ENCODE results near the gene KDM1B.
A peak's percentile ranks its signal among the peaks of the same experiment; 100 is the strongest.

The KDM1B gene

DNA sequence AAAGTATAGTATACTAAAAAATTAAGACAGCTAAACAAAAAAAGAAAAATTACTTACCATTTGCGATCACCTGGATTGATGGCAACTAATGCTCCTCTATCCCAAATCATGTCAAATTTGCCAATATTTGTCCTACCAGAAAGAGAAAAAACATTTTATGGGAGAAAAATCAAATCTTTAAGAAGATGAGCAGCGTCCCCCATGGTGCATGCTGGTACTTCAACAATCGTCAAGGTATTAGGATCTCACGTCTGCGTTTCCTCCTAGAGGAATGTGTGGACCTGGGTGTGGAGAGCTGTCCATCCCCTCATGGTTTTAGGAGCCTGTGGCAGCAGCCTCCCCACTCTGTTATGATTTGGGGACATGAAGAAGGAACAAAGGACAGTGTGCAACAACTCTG lies 16.3 kb upstream of the KDM1B start:
- TF ChIP-seq ZFX (IDR thresholded peaks at IDR 0.05; ENCODE audit: borderline replicate concordance), result no peak
- TF ChIP-seq, protein P1, sequence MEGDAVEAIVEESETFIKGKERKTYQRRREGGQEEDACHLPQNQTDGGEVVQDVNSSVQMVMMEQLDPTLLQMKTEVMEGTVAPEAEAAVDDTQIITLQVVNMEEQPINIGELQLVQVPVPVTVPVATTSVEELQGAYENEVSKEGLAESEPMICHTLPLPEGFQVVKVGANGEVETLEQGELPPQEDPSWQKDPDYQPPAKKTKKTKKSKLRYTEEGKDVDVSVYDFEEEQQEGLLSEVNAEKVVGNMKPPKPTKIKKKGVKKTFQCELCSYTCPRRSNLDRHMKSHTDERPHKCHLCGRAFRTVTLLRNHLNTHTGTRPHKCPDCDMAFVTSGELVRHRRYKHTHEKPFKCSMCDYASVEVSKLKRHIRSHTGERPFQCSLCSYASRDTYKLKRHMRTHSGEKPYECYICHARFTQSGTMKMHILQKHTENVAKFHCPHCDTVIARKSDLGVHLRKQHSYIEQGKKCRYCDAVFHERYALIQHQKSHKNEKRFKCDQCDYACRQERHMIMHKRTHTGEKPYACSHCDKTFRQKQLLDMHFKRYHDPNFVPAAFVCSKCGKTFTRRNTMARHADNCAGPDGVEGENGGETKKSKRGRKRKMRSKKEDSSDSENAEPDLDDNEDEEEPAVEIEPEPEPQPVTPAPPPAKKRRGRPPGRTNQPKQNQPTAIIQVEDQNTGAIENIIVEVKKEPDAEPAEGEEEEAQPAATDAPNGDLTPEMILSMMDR (IDR thresholded peaks at IDR 0.05), result no peak
- H3K27ac ChIP-seq, result no peak overlapping the region

DNA sequence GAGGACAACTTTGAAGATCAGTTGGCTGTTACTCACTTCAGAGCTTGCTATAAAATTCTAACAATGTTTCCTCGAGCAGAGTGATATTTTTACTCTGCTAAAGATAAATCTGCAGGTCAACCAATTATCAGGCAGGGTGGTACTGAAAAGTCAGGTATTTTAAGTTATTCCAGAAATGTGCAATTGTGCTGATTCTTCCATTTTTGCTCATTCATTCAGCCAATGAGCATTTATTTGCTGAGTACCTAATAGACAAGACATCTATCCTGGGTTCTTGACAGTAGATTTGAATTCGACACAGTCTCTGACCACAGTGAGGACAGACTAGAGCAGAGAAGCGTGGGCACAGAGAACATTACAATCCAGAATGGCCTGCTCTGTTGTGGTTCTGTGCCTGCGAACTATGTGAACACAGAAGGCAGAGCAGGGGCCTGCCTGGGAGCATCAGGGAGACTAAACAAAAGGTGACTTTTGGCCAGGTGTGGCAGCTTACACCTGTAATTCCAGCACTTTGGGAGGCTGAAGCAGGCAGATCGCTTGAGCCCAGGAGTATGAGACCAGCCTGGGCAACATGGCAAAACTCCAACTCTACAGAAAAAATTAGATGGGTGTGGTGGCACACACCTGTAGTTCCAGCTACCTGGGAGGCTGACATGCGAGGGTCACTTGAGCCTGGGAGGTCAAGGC lies 15.1 kb upstream of the KDM1B start:
- no peak overlapping the region for H3K27ac ChIP-seq
- no peak for TF ChIP-seq ZFX (IDR thresholded peaks at IDR 0.05; ENCODE audit: borderline replicate concordance)
- TF ChIP-seq, protein P1 (IDR thresholded peaks at IDR 0.05), result no peak

DNA sequence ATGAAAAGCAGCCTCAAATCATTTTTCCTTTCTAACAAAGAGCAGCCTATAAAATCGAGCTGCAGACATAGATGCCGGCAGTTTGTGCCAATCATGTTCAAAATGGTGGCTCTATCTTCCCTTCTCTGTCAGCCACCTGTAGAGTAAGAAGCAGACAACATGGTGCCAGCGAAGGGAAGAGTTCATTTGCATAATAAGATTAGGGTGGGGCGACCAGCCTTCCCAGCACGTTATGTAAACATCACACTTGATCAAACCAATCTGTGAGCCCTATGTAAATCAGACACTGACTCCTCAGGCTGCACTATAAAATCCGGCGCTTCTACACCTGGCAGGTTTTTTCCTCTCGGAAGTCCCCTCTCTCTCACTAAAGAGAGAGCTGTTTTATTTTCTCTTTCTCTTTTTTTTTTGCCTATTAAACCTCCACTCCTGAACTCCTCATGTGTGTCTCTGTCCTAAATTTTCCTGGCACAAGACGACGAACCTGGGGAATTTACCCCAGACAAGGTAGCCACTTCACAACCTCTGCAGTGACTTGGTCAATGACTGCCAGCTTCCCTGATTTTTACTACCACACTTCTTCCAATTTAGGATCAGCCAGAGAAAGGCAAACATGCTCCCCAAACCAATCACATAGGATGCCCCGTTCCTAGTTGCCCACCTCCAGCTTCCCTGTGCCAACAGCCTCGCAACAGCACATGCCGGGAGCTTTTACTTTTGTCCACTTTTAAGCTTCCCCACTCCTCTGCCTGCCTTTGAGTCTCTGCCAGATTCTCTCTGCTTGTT lies 13.2 kb upstream of the KDM1B start:
- H3K27ac ChIP-seq, result peak overlapping the region; percentile 79

DNA sequence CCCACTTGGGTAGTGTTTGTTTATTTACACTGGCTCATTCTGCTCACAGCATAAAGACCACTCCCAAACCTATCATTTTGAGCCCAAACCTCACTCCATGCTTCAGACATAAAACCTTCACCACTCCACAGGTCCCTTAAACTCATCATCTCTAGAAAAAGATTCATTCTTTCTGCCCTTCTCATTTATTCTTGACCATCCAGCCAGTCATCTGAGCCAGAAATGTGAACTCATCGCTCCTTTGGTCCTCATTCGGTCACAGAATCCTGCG lies 12.7 kb upstream of the KDM1B start:
- no peak for TF ChIP-seq ZFX (IDR thresholded peaks at IDR 0.05; ENCODE audit: borderline replicate concordance)
- TF ChIP-seq, protein P1 (IDR thresholded peaks at IDR 0.05), result no peak

More for the DNA sequence above, 13.2 kb upstream of the KDM1B start:
- TF ChIP-seq ZFX (IDR thresholded peaks at IDR 0.05; ENCODE audit: borderline replicate concordance), result no peak
- TF ChIP-seq, protein P1 (IDR thresholded peaks at IDR 0.05), result no peak

DNA sequence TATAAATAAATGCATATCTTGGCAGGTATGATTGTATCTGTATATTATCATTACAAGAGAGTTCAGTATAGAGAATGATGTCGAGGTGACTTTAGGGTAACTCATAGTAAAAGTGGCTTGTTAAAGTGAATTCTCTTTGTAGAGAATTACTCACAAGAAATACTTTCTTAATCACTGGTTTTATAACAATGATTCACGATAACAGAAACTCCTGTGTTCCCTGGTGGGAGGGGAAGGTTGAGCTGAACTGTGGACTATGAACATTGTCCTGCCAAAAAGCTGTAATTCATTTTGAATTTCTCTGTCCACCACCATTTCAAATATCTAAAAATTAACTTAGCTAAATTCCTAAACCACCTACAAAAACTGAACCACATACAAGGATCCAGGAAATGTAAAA lies 8.1 kb upstream of the KDM1B start:
- H3K27ac ChIP-seq, result no peak overlapping the region

More for the DNA sequence above, 12.7 kb upstream of the KDM1B start:
- peak overlapping the region; percentile 79 for H3K27ac ChIP-seq

DNA sequence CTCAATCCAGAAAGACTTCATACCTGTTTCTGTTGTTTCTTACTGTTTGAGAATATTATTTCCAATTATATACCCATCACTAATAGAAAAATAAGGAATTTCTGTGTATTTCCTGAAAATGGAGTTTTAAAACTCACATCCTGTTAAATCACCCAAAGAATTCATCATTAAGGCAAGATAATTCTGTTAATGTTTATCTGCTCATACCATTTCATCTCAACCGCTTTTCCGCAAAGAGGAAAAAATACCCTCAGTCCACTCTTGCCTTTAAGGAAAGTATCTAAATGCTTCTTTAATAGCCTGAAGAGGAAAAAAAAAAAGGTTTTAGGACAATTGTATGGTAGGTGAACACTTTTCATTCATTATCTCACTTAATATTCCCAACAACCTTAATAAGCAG lies 7.6 kb upstream of the KDM1B start:
- H3K27ac ChIP-seq, result no peak overlapping the region
- no peak for TF ChIP-seq ZFX (IDR thresholded peaks at IDR 0.05; ENCODE audit: borderline replicate concordance)
- TF ChIP-seq, protein P1 (IDR thresholded peaks at IDR 0.05), result no peak

More for the DNA sequence above, 8.1 kb upstream of the KDM1B start:
- TF ChIP-seq, protein P1 (IDR thresholded peaks at IDR 0.05), result no peak
- no peak for TF ChIP-seq ZFX (IDR thresholded peaks at IDR 0.05; ENCODE audit: borderline replicate concordance)

Measured in 22Rv1 (cell line).